Measurements from ENCODE around the gene DGAT2.

Gene DGAT2

GRCh38 chr11:75826461-75827230 is 58.1 kb downstream of the DGAT2 start:
- FAIRE-seq (no peak), DNase-seq (ENCODE audit: insufficient read length, low spot score) (no peak)
- TF ChIP-seq POLR2A (IDR thresholded peaks at IDR 0.05; ENCODE audit: low read depth, low read length): no peak

GRCh38 chr11:75827562-75827961 is 59.0 kb downstream of the DGAT2 start:
- DNase-seq (ENCODE audit: insufficient read length, low spot score) (no peak), FAIRE-seq (no peak)
- no peak for TF ChIP-seq POLR2A (IDR thresholded peaks at IDR 0.05; ENCODE audit: low read depth, low read length)

GRCh38 chr11:75831915-75832502 is 63.4 kb downstream of the DGAT2 start:
- DNase-seq (ENCODE audit: insufficient read length, low spot score) (no peak), FAIRE-seq (no peak)
- TF ChIP-seq POLR2A (IDR thresholded peaks at IDR 0.05; ENCODE audit: low read depth, low read length): no peak

- DNase-seq (ENCODE audit: insufficient read length, low spot score) (no peak), FAIRE-seq (no peak)
- no peak for TF ChIP-seq POLR2A (IDR thresholded peaks at IDR 0.05; ENCODE audit: low read depth, low read length)
These were observed 66.2 kb downstream of the DGAT2 start for GRCh38 chr11:75834728-75835127.

- TF ChIP-seq POLR2A (IDR thresholded peaks at IDR 0.05; ENCODE audit: low read depth, low read length): no peak
- DNase-seq (ENCODE audit: insufficient read length, low spot score) (no peak), FAIRE-seq (no peak)
These were observed 67.8 kb downstream of the DGAT2 start for GRCh38 chr11:75836417-75836816.

GRCh38 chr11:75839851-75840250 is 71.3 kb downstream of the DGAT2 start:
- no peak for DNase-seq (ENCODE audit: insufficient read length, low spot score)
- no peak for TF ChIP-seq POLR2A (IDR thresholded peaks at IDR 0.05; ENCODE audit: low read depth, low read length)
- no peak for FAIRE-seq

GRCh38 chr11:75840522-75840921 is 71.9 kb downstream of the DGAT2 start:
- FAIRE-seq (no peak), DNase-seq (ENCODE audit: insufficient read length, low spot score) (no peak)
- no peak for TF ChIP-seq POLR2A (IDR thresholded peaks at IDR 0.05; ENCODE audit: low read depth, low read length)

- DNase-seq (ENCODE audit: insufficient read length, low spot score) (no peak), FAIRE-seq (no peak)
- no peak for TF ChIP-seq POLR2A (IDR thresholded peaks at IDR 0.05; ENCODE audit: low read depth, low read length)
These were observed 73.2 kb downstream of the DGAT2 start for GRCh38 chr11:75841739-75842138.

GRCh38 chr11:75845324-75845723 is 76.7 kb downstream of the DGAT2 start:
- no peak for TF ChIP-seq POLR2A (IDR thresholded peaks at IDR 0.05; ENCODE audit: low read depth, low read length)
- FAIRE-seq: no peak
- no peak for DNase-seq (ENCODE audit: insufficient read length, low spot score)

- no peak for TF ChIP-seq POLR2A (IDR thresholded peaks at IDR 0.05; ENCODE audit: low read depth, low read length)
- FAIRE-seq (no peak), DNase-seq (ENCODE audit: insufficient read length, low spot score) (no peak)
These were observed 81.3 kb downstream of the DGAT2 start for GRCh38 chr11:75849894-75850293.

GRCh38 chr11:75850787-75851186 is 82.2 kb downstream of the DGAT2 start:
- no peak for DNase-seq (ENCODE audit: insufficient read length, low spot score)
- no peak for FAIRE-seq

More at GRCh38 chr11:75850787-75851186, 82.2 kb downstream of the DGAT2 start:
- TF ChIP-seq POLR2A (IDR thresholded peaks at IDR 0.05; ENCODE audit: low read depth, low read length): no peak

Data from H54 (cell line).